ENCODE results near the gene BPNT1.
A peak's percentile ranks its signal among the peaks of the same experiment; 100 is the strongest.

Gene BPNT1

DNA sequence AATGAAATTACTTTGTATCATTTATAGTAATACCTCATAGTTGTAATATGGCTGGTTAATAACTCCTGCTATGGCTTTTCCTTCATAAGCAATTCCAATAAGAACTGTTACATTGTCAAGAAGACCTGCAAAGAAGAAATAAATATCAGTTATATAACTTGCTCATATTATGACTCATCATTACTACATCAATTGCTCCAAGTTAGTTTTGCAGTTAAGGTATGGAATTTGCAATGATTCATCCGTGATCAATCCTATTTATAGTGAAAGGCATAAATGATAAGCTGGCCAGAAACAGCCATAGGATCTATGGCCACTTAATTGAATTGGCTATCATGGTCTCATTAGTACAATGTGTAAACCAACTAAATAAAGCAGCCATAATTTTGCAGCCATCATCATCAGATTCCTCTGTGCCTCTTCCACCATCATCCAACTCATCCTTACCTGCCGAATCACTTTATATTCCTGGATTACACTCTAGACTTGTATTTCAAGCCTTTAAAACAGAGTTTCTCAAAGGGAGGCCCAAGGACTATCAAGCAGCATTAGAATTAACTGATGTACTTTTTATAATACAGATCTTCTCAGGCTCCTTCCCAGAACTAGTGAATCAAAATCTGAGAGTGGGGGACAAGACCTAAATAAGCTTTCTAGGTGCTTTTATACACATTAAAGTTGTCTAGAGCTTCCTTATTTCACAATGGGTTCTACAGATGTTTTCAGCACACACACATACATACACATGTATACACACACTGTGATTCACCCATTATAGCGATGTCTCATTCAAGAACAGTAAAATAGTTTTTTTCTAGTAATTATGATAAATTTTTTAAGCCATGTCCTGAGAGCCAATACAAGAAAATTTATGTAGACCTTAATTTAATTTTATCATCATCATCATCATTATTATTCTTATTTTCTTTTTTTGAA is 22.1 kb downstream of the BPNT1 start:
- Histone ChIP-seq H3K4me3 (ENCODE audit: low read depth in 1 of 2, low read length in 1 of 2) (no peak overlapping the region), H3K27me3 (no peaks in the 10 kb centered on the region), H3K27ac (no peak overlapping the region), H3K36me3 (peaks cover 73% of the 10 kb centered on the region), H3K9me3 (no peaks in the 10 kb centered on the region), H3K4me1 (ENCODE audit: control insufficient read depth in 1 of 2, insufficient read depth in 1 of 2, low read depth in 1 of 2, low read length in 1 of 2) (no peaks in the 10 kb centered on the region)
- TF ChIP-seq, protein P1, sequence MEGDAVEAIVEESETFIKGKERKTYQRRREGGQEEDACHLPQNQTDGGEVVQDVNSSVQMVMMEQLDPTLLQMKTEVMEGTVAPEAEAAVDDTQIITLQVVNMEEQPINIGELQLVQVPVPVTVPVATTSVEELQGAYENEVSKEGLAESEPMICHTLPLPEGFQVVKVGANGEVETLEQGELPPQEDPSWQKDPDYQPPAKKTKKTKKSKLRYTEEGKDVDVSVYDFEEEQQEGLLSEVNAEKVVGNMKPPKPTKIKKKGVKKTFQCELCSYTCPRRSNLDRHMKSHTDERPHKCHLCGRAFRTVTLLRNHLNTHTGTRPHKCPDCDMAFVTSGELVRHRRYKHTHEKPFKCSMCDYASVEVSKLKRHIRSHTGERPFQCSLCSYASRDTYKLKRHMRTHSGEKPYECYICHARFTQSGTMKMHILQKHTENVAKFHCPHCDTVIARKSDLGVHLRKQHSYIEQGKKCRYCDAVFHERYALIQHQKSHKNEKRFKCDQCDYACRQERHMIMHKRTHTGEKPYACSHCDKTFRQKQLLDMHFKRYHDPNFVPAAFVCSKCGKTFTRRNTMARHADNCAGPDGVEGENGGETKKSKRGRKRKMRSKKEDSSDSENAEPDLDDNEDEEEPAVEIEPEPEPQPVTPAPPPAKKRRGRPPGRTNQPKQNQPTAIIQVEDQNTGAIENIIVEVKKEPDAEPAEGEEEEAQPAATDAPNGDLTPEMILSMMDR (IDR thresholded peaks at IDR 0.05) = no peak

DNA sequence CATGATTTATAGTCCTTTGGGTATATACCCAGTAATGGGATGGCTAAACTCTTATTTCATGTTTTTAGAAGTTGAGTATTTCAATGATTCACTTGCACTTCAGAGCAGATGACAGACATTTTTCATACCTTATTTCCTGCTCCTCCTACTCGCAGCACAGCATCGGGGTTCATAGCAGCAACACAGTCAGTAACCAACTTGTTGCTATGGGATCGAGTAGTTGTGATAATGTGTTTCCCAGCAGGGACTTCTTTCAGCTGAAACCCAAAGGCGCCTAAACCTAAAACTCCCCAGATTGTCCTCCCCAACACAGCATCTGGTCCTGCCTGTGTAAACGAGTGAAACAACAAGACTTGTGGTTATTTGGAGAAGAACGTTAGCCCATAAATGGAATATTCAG is 27.0 kb downstream of the BPNT1 start:
- H3K36me3 ChIP-seq = peaks cover 73% of the 10 kb centered on the region
- H3K4me1 ChIP-seq (ENCODE audit: control insufficient read depth in 1 of 2, insufficient read depth in 1 of 2, low read depth in 1 of 2, low read length in 1 of 2) = no peaks in the 10 kb centered on the region
- TF ChIP-seq, protein P1 (IDR thresholded peaks at IDR 0.05) = no peak
- H3K9me3 ChIP-seq = no peaks in the 10 kb centered on the region
- no peak overlapping the region for H3K27ac ChIP-seq
- no peaks in the 10 kb centered on the region for H3K27me3 ChIP-seq
- no peak overlapping the region for H3K4me3 ChIP-seq (ENCODE audit: low read depth in 1 of 2, low read length in 1 of 2)

DNA sequence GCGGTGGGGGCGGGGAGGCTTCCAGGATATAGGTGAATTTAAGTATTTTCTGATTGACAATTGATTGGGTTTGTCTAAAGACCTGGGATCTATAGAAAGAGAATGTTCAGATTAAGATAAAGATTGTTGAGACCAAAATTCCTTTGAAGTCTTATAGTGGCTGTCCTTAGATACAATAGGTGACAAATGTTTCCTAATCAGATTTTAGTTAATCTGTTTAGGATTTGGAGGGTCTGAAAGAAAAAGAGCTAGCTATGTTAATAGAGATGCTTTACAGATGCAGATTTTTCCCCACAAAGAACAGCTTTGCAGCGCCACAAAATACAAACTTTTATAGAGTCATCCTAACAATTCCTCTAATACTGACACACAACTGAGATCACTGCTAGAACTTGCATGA is 28.7 kb downstream of the BPNT1 start:
- TF ChIP-seq, protein P1 (IDR thresholded peaks at IDR 0.05) = no peak
- Histone ChIP-seq H3K9me3 (no peaks in the 10 kb centered on the region), H3K27me3 (no peaks in the 10 kb centered on the region), H3K36me3 (peaks cover 65% of the 10 kb centered on the region), H3K4me3 (ENCODE audit: low read depth in 1 of 2, low read length in 1 of 2) (no peak overlapping the region), H3K4me1 (ENCODE audit: control insufficient read depth in 1 of 2, insufficient read depth in 1 of 2, low read depth in 1 of 2, low read length in 1 of 2) (no peaks in the 10 kb centered on the region), H3K27ac (no peak overlapping the region)

DNA sequence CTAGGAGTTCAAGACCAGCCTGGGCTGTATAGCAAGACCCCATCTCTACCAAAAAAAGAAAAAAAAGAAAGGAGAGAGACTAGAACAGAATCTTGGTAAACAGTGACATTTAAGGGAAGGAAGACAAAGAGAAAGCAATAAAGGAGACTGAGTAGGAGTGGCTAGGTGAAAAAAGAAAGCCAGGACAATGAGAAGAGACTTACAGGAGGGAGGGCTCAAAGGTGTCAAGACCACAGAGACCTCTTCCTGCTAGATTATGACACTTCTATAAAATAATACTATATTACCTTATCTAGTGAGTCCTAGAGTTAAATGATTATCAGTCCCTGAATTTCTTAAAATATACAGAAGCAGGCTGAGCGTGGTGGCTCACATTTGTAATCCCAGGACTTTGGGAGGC is 33.2 kb downstream of the BPNT1 start:
- Histone ChIP-seq H3K36me3 (peaks cover 36% of the 10 kb centered on the region), H3K4me1 (ENCODE audit: control insufficient read depth in 1 of 2, insufficient read depth in 1 of 2, low read depth in 1 of 2, low read length in 1 of 2) (no peaks in the 10 kb centered on the region), H3K9me3 (no peaks in the 10 kb centered on the region), H3K27me3 (no peaks in the 10 kb centered on the region), H3K27ac (no peak overlapping the region), H3K4me3 (ENCODE audit: low read depth in 1 of 2, low read length in 1 of 2) (no peak overlapping the region)
- TF ChIP-seq, protein P1 (IDR thresholded peaks at IDR 0.05) = no peak

DNA sequence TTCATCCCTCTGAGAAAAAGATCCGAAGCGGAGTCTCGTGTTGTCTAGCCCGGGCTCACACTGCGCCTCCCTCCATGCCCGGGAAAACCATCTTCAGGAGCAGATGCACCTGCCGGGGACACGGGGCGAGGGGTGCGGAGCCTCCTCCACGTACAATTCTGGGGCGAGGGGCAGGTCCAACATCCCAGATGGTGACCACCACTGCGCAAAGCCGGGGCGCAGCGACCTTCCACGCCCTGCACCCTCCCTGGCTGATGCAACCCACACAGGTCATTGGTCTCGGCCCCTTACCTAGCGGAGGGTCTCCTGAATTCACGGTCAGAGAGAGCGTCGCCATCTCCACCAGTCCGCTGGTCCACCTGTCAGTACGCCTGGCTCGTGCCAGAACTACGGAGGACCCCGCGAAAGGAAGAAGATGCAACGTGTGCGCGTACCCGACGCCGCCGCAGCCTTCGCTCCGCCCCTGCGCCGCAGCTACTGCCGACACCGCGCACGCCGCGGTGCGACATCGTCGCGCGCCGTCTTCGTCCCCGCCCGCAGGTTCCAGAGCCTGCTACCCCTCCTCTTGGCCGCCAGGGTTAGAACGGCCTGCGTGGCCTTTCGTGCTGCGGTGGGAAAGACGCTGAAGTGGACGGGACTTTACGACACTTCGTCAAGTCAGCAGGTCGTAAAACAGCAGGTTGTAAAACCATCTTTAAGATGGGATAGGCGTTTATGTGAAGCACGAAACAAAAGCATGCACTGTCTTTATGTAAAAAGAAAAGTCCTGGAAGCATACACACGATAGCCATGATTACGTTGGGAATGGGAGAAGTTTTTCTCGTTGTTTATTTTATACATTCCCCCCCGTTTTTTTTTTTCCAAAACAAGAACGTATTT is 43.3 kb downstream of the BPNT1 start, which contains the start of gene EPRS1:
Gene EPRS1 (minus strand): TSS at position 454 of the 879 bp plus-strand sequence. CDS start 117 bp downstream, at position 337.
- Histone ChIP-seq H3K27me3 (no peaks in the 10 kb centered on the region), H3K4me3 (ENCODE audit: low read depth in 1 of 2, low read length in 1 of 2) (peak within 1 kb of the TSS; percentile 75 to 89), H3K27ac (peak within 1 kb of the TSS; percentile 72), H3K4me1 (ENCODE audit: control insufficient read depth in 1 of 2, insufficient read depth in 1 of 2, low read depth in 1 of 2, low read length in 1 of 2) (peaks cover 18 to 19% of the 10 kb centered on the region in 2 experiments), H3K9me3 (no peaks in the 10 kb centered on the region), H3K36me3 (no peaks in the 10 kb centered on the region)
- TF ChIP-seq, protein P1 (IDR thresholded peaks at IDR 0.05) = peak; percentile 100
